Measurements from ENCODE around the gene FGFBP3. TPM values are rescaled to one million over a fixed set of nuclear protein-coding genes. Genes with fewer than 3 reads are reported as not detected.

The FGFBP3 gene
- 0.81 TPM for total RNA-seq
- long read RNA-seq, partial matches to known transcripts = 0 of 5 reads
- long read RNA-seq, other reads (novel, unspliced or antisense) = 5 of 5 reads

- intact Hi-C loops (cut with DNase I) = no loop called here
- Histone ChIP-seq H3K36me3 (no peaks in the 10 kb centered on the region), H3K9me3 (no peaks in the 10 kb centered on the region), H3K4me1 (peaks cover 8% of the 10 kb centered on the region), H3K4me3 (peak within 1 kb of the TSS; percentile 78), H3K27ac (peak within 1 kb of the TSS; percentile 64), H3K27me3 (no peaks in the 10 kb centered on the region)
- DNase-seq (no peak), ATAC-seq (no peak)
- no peak for TF ChIP-seq CTCF (IDR thresholded peaks at IDR 0.05)
Observed at GRCh38 chr10:91909117-91909677, at the start of gene FGFBP3. Gene FGFBP3, minus strand, starts transcription at chr10:91909486. Its CDS starts 517 bp downstream, at chr10:91908969.

GRCh38 chr10:91957091-91957490 is 47.8 kb upstream of the FGFBP3 start:
- peaks cover 97% of the 10 kb centered on the region for H3K36me3 ChIP-seq
- ATAC-seq = no peak

GRCh38 chr10:91955114-91955513 is 45.8 kb upstream of the FGFBP3 start:
- H3K9me3 ChIP-seq = no peaks in the 10 kb centered on the region
- H3K4me1 ChIP-seq = no peaks in the 10 kb centered on the region
- H3K36me3 ChIP-seq = peaks cover 88% of the 10 kb centered on the region
- no peak overlapping the region for H3K27ac ChIP-seq
- H3K27me3 ChIP-seq = no peaks in the 10 kb centered on the region
- TF ChIP-seq CTCF (IDR thresholded peaks at IDR 0.05) = no peak
- no peak for ATAC-seq
- H3K4me3 ChIP-seq = no peak overlapping the region
- DNase-seq = no peak
- intact Hi-C loops (cut with DNase I) = no loop called here

More at GRCh38 chr10:91957091-91957490, 47.8 kb upstream of the FGFBP3 start:
- H3K9me3 ChIP-seq = no peaks in the 10 kb centered on the region
- H3K27me3 ChIP-seq = no peaks in the 10 kb centered on the region
- H3K4me1 ChIP-seq = no peaks in the 10 kb centered on the region
- intact Hi-C loops (cut with DNase I) = no loop called here
- no peak for TF ChIP-seq CTCF (IDR thresholded peaks at IDR 0.05)
- no peak overlapping the region for H3K4me3 ChIP-seq
- DNase-seq = no peak
- H3K27ac ChIP-seq = no peak overlapping the region

- Histone ChIP-seq H3K27ac (no peak overlapping the region), H3K36me3 (peaks cover 73% of the 10 kb centered on the region), H3K4me1 (no peaks in the 10 kb centered on the region), H3K9me3 (no peaks in the 10 kb centered on the region), H3K4me3 (no peak overlapping the region), H3K27me3 (no peaks in the 10 kb centered on the region)
- ATAC-seq (no peak), DNase-seq (no peak)
- intact Hi-C loops (cut with DNase I) = no loop called here
- TF ChIP-seq CTCF (IDR thresholded peaks at IDR 0.05) = no peak
Observed at GRCh38 chr10:91953600-91954160, 44.4 kb upstream of the FGFBP3 start.

- TF ChIP-seq CTCF (IDR thresholded peaks at IDR 0.05) = no peak
- no peaks in the 10 kb centered on the region for H3K9me3 ChIP-seq
- no peak for ATAC-seq
- no peak overlapping the region for H3K27ac ChIP-seq
- DNase-seq = no peak
- no peaks in the 10 kb centered on the region for H3K4me1 ChIP-seq
- peaks cover 54% of the 10 kb centered on the region for H3K36me3 ChIP-seq
- no peak overlapping the region for H3K4me3 ChIP-seq
- intact Hi-C loops (cut with DNase I) = no loop called here
- no peaks in the 10 kb centered on the region for H3K27me3 ChIP-seq
Observed at GRCh38 chr10:91944880-91945630, 35.8 kb upstream of the FGFBP3 start.

Measured in upper lobe of right lung (tissue), 1 donor.